ENCODE measurements around the gene SLC13A5. TPM values are rescaled to one million over a fixed set of nuclear protein-coding genes. Genes with fewer than 3 reads are reported as not detected.
A peak's percentile ranks its signal among the peaks of the same experiment; 100 is the strongest.

Gene SLC13A5
- polyA plus RNA-seq, 3 donors, result not detected

- H3K9ac ChIP-seq (ENCODE audit: insufficient read depth, low read length, poor library complexity, severe bottlenecking), result no peak overlapping the region
- no peak overlapping the region for H3K4me3 Mint-ChIP-seq
- H3K27ac Mint-ChIP-seq, result no peak overlapping the region
- H3K27me3 Mint-ChIP-seq (ENCODE audit: low read depth in 3 of 3), result peaks cover 25 to 46% (median 37%) of the 10 kb centered on the region in 3 donors
- no peaks in the 10 kb centered on the region for H3K79me2 ChIP-seq (ENCODE audit: insufficient read depth, low read length)
- TF ChIP-seq CTCF (IDR thresholded peaks at IDR 0.05), result no peak
- no peak overlapping the region for H2AFZ ChIP-seq (ENCODE audit: insufficient read depth, low read depth, low read length, poor library complexity, severe bottlenecking)
- H3K4me1 ChIP-seq (ENCODE audit: control insufficient read depth in 1 of 2, insufficient read depth in 2 of 2, low read length in 2 of 2), result no peaks in the 10 kb centered on the region
- no peak overlapping the region for H3K4me3 ChIP-seq (replicated peaks in 1 of 3; ENCODE audit: low read depth in 2 of 3, low read length in 3 of 3)
- no peaks in the 10 kb centered on the region for H3K36me3 Mint-ChIP-seq
- no peak for DNase-seq
- 94% methylated on average over 13 of the region's 14 CpGs for WGBS (ENCODE audit: insufficient coverage)
- H3K9me3 ChIP-seq (replicated peaks in 1 of 2; ENCODE audit: control insufficient read depth in 1 of 2, insufficient read depth in 1 of 2, low read length in 2 of 2), result no peaks in the 10 kb centered on the region
- H4K20me1 ChIP-seq (ENCODE audit: insufficient read depth, low read length), result no peaks in the 10 kb centered on the region
- intact Hi-C loops (cut with micrococcal nuclease), result no loop called here
- no peak overlapping the region for H3K4me2 ChIP-seq (replicated peaks; ENCODE audit: extremely low read depth, low read length, poor library complexity, severe bottlenecking)
- peaks cover 0 to under 1% of the 10 kb centered on the region in 2 donors for H3K27me3 ChIP-seq (ENCODE audit: control insufficient read depth in 2 of 2, insufficient read depth in 2 of 2, low read length in 2 of 2)
- H3K36me3 ChIP-seq (replicated peaks in 1 of 2; ENCODE audit: control insufficient read depth in 1 of 2, insufficient read depth in 2 of 2, low read length in 2 of 2), result no peaks in the 10 kb centered on the region
- H3K9me3 Mint-ChIP-seq, result peaks cover 0 to 2% (median 0%) of the 10 kb centered on the region in 7 donors
- H3K27ac ChIP-seq (ENCODE audit: low read depth in 1 of 2, low read length in 2 of 2), result no peak overlapping the region
- H3K4me1 Mint-ChIP-seq, result no peaks in the 10 kb centered on the region
These were observed 28.0 kb downstream of the SLC13A5 start for GRCh38 chr17:6684881-6685767.

- Histone ChIP-seq H3K9ac (ENCODE audit: insufficient read depth, low read length, poor library complexity, severe bottlenecking) (no peak overlapping the region), H3K4me3 (replicated peaks in 1 of 3; ENCODE audit: low read depth in 2 of 3, low read length in 3 of 3) (no peak overlapping the region), H3K27me3 (ENCODE audit: control insufficient read depth in 2 of 2, insufficient read depth in 2 of 2, low read length in 2 of 2) (peaks cover 0 to 7% of the 10 kb centered on the region in 2 donors), H3K36me3 (replicated peaks in 1 of 2; ENCODE audit: control insufficient read depth in 1 of 2, insufficient read depth in 2 of 2, low read length in 2 of 2) (no peaks in the 10 kb centered on the region), H2AFZ (ENCODE audit: insufficient read depth, low read depth, low read length, poor library complexity, severe bottlenecking) (no peak overlapping the region), H3K9me3 (replicated peaks in 1 of 2; ENCODE audit: control insufficient read depth in 1 of 2, insufficient read depth in 1 of 2, low read length in 2 of 2) (no peaks in the 10 kb centered on the region), H3K79me2 (ENCODE audit: insufficient read depth, low read length) (no peaks in the 10 kb centered on the region), H3K27ac (ENCODE audit: low read depth in 1 of 2, low read length in 2 of 2) (no peak overlapping the region), H3K4me1 (ENCODE audit: control insufficient read depth in 1 of 2, insufficient read depth in 2 of 2, low read length in 2 of 2) (no peaks in the 10 kb centered on the region), H3K4me2 (replicated peaks; ENCODE audit: extremely low read depth, low read length, poor library complexity, severe bottlenecking) (no peak overlapping the region), H4K20me1 (ENCODE audit: insufficient read depth, low read length) (no peaks in the 10 kb centered on the region)
- H3K4me3 Mint-ChIP-seq, result peak overlapping the region in 1 of 2 donors; percentile 24
- intact Hi-C loops (cut with micrococcal nuclease), result no loop called here
- 85% methylated on average over 6 of the region's 7 CpGs for WGBS (ENCODE audit: insufficient coverage)
- H3K36me3 Mint-ChIP-seq, result no peaks in the 10 kb centered on the region
- peaks cover 0 to 2% (median 0%) of the 10 kb centered on the region in 7 donors for H3K9me3 Mint-ChIP-seq
- no peak overlapping the region for H3K27ac Mint-ChIP-seq
- DNase-seq, result no peak
- peaks cover 26 to 51% (median 37%) of the 10 kb centered on the region in 3 donors for H3K27me3 Mint-ChIP-seq (ENCODE audit: low read depth in 3 of 3)
- H3K4me1 Mint-ChIP-seq, result no peaks in the 10 kb centered on the region
- no peak for TF ChIP-seq CTCF (IDR thresholded peaks at IDR 0.05)
These were observed 28.7 kb downstream of the SLC13A5 start for GRCh38 chr17:6684460-6684783.
